Measurements from ENCODE around the gene MAPKAP1.

DNA sequence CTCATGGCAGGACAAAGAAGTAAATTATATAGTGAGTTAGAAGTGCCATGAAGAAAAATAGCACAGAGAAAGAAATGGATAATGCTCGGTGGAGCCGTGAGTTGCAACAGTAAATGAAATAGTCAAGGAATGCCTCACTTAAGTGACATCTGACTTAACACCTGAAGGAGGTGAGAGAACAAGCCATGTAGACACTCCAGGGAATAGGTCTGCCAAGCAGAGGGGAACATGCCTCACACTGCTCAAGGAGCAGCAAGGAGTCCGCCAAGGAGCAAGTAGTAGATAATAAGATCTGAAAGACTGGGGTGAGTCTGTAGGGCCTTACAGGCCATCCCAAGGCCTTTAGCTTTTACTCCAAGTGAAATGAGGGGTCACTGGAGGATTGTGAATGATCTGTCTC, 21.8 kb downstream of the MAPKAP1 start:
- no peak for TF ChIP-seq POLR2A (IDR thresholded peaks at IDR 0.05)
- TF ChIP-seq, protein P1, sequence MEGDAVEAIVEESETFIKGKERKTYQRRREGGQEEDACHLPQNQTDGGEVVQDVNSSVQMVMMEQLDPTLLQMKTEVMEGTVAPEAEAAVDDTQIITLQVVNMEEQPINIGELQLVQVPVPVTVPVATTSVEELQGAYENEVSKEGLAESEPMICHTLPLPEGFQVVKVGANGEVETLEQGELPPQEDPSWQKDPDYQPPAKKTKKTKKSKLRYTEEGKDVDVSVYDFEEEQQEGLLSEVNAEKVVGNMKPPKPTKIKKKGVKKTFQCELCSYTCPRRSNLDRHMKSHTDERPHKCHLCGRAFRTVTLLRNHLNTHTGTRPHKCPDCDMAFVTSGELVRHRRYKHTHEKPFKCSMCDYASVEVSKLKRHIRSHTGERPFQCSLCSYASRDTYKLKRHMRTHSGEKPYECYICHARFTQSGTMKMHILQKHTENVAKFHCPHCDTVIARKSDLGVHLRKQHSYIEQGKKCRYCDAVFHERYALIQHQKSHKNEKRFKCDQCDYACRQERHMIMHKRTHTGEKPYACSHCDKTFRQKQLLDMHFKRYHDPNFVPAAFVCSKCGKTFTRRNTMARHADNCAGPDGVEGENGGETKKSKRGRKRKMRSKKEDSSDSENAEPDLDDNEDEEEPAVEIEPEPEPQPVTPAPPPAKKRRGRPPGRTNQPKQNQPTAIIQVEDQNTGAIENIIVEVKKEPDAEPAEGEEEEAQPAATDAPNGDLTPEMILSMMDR (IDR thresholded peaks at IDR 0.05), result no peak

All from Peyer's patch (tissue), 4 donors.